ENCODE measurements around the gene CLASP1.

GRCh38 chr2:121582272-121582671 lies 67.0 kb downstream of the CLASP1 start:
- no peak for TF ChIP-seq CTCF (IDR thresholded peaks at IDR 0.05; ENCODE audit: insufficient read depth, low read length)
- TF ChIP-seq GABPA (IDR thresholded peaks at IDR 0.05; ENCODE audit: low read depth): no peak
- no peak for TF ChIP-seq REST (IDR thresholded peaks at IDR 0.05; ENCODE audit: insufficient replicate concordance, low read depth)
- TF ChIP-seq POLR2AphosphoS5 (IDR thresholded peaks at IDR 0.05; ENCODE audit: low read depth): no peak

Data from HL-60 (cell line).